IPS DF 4.7 (cell line): ENCODE data around the gene STXBP5.

Experiments
- DNase-seq: peaks from one replicate; pipeline ENCODE4 v3.0.0-alpha.2; 2013; ENCODE audit warnings: low spot score; ENCODE audit errors: extremely low read depth

Gene STXBP5

GRCh38 chr6:147204060-147204785 lies at the start of gene STXBP5:
STXBP5 (plus strand) TSS chr6:147204417; CDS start chr6:147204533, 116 bp downstream.
- DNase-seq = no peak

GRCh38 chr6:147154454-147154853 lies 49.8 kb upstream of the STXBP5 start:
- DNase-seq = no peak

GRCh38 chr6:147156218-147156617 lies 48.0 kb upstream of the STXBP5 start:
- DNase-seq = no peak

DNA sequence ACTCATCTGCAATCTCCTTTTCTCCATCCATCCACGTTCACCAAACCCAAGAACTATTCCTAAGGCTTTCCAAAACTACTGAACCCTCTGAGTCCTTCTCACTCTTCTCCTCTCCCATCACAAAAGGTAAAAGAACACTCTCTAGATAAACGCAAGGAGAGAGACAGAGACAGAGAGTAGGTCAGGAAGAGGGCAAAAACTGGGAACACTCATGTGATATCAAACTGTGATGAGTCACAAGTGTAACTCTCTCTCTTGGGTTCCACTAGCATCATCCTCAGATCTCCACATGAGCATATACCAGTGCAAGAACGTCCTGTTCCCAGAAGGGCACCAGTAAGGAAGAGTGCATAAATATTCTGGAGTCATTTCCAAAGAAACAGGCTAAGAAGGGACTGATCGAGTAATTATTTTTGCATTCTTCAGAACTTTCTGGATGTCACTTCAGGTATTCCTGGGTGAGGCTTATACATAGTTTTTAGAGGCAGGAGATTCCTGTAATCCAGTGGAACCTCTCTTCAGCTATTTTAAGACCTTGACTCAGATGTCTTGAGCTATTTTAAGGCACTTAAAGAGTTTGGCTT lies 47.3 kb upstream of the STXBP5 start:
- DNase-seq = no peak

- DNase-seq = no peak
Measured at GRCh38 chr6:147157930-147158329, 46.3 kb upstream of the STXBP5 start.

DNA sequence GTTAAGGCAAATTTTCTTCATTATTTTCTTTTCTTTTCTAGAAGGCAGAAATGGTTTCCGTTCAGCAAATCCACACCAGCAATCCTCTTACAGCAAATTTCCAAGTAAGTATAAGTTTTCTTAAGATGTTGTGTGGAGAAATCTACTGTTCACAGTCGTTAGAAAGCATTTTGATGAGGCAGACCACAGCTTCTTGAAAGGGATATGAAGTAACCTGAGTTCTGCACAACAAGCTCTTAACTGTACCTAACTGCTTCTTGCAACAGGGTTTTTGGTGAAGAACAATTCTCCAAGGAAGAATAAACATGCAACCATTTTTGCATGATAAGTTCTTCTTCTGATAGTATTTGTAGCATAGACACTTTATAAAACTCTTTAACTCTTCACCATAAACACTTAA lies 45.3 kb upstream of the STXBP5 start:
- DNase-seq = no peak

GRCh38 chr6:147159536-147160374 lies 44.5 kb upstream of the STXBP5 start:
- no peak for DNase-seq

- no peak for DNase-seq
Measured at GRCh38 chr6:147160593-147160992, 43.6 kb upstream of the STXBP5 start.

GRCh38 chr6:147161253-147161973 lies 42.8 kb upstream of the STXBP5 start:
- no peak for DNase-seq

DNA sequence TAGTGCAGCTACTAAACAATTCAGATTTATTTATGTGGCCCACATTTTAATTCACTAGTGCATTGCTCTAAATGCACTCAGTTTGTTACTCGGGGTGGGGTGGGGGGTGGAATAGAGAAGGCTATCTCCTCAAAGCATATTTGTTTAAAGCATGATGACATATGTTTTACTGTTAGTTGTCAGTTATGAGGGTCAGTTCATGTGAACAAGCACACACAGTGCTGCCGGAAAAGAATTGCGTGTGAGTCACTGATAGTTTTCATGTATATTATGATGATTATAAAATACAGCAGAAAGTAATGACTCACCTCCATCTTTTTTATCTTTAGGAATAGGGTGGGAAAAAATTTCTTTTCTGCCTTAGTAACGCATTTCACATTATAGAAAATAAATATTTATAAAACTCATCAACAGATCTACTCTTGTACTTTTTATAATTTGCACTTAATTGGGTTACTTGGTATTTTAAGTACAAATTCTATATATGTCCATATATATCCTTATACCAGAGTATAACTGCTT lies 42.2 kb upstream of the STXBP5 start:
- DNase-seq = no peak

GRCh38 chr6:147164761-147165160 lies 39.5 kb upstream of the STXBP5 start:
- DNase-seq = no peak

- DNase-seq = no peak
Measured at GRCh38 chr6:147166360-147166944, 37.8 kb upstream of the STXBP5 start.

DNA sequence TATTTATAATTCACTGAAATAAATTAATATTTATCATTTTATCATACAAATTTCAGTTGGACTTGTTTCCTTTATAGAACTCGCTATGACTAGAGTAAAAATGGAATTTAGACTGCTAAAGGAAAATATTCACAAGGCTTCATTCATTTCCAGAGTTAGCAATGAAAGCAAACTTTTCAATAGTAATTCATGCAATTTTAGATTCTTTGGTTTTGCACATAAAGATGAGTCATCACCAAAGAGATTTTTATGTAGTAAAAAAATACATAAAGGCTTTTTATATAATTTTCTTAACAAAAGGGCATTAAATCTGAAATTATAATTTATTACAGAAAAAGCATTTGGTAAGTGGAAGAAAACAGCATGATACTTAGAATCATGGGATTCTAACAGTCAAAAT lies 37.2 kb upstream of the STXBP5 start:
- no peak for DNase-seq

- no peak for DNase-seq
Measured at GRCh38 chr6:147167576-147168461, 36.4 kb upstream of the STXBP5 start.

DNA sequence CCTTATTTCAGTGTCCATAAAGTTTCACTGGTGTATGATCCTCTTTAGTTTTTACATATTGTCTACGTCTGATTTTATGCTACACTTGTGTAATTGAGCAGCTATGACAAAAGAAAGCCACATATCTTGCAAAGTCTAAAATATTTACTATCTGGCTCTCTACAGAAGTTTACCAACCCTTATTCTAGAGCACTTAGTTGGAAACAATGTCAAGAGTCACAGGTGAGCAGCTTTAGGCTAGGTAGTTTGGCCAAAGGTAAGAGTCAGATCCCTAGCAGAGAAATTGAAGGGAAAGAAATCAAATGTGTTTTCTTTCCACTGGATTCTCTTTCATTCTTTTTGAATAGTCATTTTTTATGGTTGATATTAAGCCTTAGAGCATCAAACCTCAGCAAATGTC lies 34.7 kb upstream of the STXBP5 start:
- no peak for DNase-seq

GRCh38 chr6:147170269-147170668 lies 33.9 kb upstream of the STXBP5 start:
- DNase-seq = no peak

- DNase-seq = no peak
Measured at GRCh38 chr6:147173140-147173539, 31.1 kb upstream of the STXBP5 start.

GRCh38 chr6:147173675-147174308 lies 30.4 kb upstream of the STXBP5 start:
- DNase-seq = no peak

- no peak for DNase-seq
Measured at GRCh38 chr6:147176795-147177194, 27.4 kb upstream of the STXBP5 start.

DNA sequence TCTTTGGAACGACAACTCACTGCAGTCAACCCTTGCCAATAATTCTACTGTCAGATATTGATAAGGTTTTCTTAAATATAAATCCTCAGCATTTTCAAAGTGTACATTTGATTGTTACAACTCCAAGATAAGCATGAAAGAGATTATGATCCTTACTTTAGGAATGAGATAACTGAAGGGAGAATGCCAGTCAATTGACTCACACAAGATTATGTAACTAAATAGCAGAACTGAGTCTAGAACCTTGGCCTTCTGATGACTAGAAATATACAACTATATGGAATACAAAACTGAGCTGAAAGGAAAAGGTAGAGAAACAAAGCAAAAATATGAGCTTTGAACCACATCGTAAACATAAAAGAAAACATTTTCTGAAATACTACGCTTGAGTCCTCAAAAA lies 26.9 kb upstream of the STXBP5 start:
- no peak for DNase-seq
